Suppressor macrophage treated with lipopolysaccharide for 1 hour (primary cell): ENCODE results near the gene DCUN1D4.
"Not testable (repeated sequence)": the region's sequence is repeated elsewhere in the genome, so short reads cannot be mapped to it uniquely, and the experiment has no call there.

Source experiments
- DNase-seq, 3 donors: peaks; one replicate each; pipeline ENCODE4 v3.0.0-alpha.2; 2020 to 2022

The DCUN1D4 gene

DNA sequence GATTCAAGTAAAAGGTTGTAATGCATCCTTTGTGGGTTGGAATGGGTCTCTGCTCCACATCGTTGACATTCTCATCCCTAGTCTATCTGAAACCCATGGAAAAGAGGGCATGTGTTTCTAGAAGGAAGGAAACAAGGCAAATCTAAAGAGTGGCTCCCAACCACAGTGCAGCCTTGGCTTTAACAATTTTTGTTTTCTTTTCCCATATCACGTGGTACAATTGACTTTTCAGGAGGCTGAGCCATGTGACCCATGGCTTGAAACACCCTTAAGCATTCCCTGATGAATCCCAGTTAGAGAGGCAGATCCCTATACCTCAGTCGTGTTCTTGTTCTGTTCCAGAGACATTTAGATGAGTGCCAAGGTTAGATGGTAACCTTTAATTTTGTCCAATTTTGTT, 12.8 kb downstream of the DCUN1D4 start:
- DNase-seq, result no peak

DNA sequence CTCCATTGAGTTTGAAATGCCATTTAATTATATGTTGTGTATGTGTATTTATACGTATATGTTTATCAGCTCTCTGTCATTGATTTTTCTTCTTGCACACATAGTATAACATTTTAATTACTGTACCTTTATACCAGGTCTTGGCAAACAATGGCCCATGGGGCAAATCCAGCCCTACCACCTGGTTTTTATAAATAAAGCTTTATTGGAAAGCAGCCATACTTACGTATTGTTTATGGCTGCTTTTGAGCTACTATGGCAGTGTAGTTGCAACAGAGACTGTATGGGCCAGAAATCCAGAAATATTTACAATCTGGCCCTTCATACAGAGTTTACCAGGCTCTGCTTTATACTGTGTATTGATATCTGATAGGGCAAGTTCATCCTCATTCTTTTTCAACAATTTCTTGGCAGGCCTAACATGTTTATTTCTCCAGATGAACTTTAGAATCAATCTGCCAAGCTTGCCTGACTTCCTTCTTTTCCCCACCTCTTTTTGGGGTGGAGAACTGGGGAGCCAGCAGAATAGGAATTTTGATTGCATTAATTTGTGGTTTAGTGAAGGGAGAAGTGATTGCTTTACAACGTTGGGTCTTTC, 15.8 kb downstream of the DCUN1D4 start:
- peak in 2 of 3 donors; percentile 5 to 10 for DNase-seq

DNA sequence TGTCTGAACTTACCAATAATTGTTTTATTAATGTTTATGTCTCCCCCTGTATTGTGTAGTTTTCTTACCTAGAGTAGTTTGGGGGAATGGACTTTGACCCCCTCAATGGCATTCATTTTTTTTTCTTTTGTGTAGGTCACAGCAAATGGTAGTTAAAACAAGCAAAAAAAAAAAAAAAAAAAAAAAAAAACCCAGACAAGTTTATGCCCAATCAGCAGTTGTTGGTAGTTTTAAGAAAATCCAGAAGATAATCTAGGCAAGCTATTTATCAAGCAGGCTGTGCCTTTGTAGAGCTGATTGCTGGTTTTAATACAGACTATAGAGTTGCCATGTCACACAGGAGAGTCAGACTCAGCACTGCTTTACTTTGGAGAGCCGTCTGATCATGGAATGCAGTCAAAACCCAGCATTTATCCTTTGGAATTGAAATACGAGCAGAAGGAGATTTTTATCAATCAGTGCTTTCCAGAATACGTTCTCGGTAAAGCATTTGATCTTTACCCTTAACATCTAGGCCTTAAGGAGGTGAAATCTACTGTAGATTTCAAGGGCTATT, 16.6 kb downstream of the DCUN1D4 start:
- DNase-seq, result no peak

DNA sequence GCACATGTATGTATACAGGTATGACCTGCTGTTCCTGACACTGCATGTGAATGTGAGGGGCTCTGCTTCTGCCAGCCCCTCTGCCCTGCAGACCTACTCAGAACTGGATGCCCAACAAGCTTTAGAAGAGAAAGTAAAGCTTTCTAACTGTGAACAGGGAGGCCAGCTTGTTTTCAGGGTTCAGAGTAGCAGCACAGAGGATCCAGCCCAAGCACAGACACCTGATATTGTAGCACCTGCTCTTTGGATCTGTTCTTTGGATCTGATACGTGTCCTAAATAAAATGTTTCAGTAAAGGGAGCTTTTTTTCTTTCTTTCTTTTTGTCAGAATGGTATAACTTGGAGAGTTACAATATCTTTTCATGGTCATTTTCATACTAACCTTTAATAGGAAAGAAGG, 19.2 kb downstream of the DCUN1D4 start:
- DNase-seq, result no peak

DNA sequence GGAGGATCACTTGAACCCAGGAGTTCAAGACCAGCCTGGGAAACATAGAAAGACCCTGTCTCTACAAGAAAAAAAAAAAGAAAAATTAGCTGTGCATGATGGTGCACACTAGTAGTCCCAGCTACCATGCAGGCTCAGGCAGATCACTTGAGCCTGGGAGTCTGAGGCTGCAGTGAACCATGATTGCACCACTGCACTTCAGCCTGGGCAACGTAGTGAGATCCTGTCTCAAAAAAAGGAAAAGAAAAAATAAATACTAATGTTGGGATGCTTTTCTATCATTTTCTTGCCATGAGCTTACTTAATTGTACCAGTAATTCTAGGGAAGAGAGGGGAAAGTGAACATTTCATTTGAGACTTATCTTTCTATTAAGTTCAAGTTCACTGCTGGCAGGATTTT, 19.8 kb downstream of the DCUN1D4 start:
- DNase-seq, result no peak

DNA sequence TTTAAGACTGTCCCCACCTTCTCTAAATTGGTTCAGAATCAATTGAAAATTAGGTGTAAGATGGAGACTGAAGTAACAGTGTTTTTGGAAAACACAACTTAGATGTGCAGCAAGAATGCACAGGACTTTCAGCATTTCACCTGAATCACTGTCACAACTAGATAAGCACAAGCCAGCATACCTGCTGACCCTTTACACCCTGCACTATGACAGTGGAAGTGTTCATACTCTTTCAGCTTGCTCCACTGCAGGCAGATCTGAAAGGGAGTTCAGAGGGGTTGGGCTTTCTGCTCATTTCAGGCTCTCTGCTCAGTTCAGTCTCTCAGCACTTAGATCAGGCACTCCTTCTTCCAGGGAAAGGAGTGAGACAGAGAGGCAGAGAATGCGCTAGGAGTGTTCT, 22.8 kb downstream of the DCUN1D4 start:
- no peak for DNase-seq

DNA sequence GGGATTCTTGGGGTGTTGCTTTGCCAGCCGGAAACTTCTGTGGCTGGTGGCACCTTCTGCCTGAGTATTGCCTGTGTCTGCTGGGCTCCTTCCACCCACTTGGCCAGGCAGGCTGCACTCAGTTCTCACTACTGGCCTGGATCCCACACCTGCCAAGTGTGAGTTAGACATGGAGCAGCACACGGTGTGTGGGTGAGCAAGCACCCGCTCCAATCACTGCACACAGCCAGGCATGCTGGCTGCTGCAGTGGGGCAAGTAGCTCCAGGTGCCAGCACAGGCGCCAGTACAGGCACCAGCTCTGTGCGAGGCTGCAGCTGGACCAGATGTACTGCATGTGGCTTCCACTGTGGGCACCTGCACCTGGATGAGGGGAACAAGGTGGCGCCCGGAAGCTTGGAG, 23.9 kb downstream of the DCUN1D4 start:
- DNase-seq, result no peak

DNA sequence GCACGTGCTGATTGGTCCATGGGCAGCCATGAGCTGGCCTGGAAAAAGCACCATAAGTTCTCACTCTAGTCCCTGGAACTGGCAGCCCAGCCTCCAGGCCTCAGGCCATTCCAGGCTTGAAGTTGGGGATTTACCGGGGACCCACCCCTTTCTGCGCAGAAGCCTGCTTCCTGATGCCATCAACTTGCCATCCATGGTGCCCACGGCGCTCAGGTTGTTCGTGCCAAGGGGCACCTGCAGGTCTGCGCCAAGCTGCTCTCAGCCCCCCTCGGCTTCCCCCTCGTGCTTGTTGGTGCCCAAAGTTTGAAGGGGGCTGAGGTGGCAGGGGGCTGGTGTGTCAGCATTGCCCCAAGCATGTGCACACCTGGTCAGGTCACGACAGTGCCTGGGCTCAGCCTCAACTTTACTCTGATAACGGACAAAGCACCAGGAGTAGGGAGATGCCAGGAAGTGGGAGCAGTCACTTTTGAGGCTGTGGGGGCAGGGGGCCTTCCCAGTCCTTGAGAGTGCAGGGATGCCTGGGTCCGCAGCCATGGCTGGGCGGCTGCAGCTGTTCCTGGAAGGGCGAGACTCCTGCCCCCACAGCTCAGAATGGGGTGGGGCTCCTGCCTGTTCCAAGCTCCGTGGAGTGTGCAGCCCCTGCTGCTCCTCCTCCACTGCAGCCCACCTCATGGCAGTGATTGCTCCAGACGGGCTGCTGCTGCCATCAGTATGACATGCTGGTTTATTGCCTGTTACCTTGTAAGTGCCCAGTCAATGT, 24.9 kb downstream of the DCUN1D4 start:
- no peak for DNase-seq

DNA sequence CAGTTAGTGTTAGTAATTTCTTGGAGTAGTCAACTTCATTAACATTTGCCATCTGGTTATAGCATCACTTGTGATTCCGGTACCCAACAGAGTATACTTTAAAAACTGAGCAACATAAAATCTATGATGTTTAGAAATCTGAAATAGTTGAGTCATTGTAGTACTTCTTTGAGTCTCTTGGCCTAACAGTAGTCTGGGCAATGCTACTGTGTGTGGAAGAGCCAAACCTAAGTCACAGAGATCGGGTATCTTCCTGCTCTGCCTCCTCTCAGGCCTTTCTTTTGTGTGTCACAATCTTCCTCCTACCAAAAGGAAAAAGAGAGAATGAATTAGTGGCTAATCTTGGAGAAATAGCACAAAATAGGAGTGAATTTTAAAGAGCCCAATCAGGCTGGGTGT, 25.5 kb downstream of the DCUN1D4 start:
- no peak for DNase-seq

DNA sequence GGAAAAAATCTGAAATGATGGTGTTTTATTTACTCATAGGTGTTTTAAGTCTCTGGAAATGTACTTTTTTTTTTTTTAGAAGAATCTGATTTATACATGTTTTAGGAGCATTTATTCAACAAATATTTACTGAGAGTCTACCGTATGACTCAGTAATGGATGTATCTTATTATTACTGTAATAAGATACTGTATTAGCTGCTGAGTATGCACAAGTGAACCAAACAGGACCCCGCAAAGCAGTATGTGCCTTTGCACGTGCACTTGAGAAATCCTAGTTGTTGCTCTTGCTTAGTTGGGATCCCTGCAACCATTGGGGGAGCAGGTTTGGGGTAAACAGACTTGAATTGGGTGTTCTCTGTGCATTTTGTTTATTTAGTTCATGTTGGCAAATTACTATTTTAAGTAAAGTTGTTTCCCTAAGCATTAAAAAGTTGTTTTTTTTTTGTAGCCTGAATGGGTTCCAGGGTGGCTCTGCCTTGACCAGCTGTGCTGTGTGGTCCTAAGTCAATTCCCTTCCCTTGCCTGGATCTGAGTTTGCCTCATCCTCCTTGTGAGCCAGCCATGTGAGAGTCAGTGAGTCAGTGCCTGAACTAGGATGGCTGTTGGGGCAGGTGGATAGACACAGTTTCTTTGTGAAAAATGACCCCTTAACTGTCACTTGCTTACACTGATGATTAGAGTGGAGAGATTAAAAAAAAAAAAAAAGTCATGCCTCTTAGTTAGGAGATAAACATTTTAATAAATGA, 27.7 kb downstream of the DCUN1D4 start:
- DNase-seq, result no peak

DNA sequence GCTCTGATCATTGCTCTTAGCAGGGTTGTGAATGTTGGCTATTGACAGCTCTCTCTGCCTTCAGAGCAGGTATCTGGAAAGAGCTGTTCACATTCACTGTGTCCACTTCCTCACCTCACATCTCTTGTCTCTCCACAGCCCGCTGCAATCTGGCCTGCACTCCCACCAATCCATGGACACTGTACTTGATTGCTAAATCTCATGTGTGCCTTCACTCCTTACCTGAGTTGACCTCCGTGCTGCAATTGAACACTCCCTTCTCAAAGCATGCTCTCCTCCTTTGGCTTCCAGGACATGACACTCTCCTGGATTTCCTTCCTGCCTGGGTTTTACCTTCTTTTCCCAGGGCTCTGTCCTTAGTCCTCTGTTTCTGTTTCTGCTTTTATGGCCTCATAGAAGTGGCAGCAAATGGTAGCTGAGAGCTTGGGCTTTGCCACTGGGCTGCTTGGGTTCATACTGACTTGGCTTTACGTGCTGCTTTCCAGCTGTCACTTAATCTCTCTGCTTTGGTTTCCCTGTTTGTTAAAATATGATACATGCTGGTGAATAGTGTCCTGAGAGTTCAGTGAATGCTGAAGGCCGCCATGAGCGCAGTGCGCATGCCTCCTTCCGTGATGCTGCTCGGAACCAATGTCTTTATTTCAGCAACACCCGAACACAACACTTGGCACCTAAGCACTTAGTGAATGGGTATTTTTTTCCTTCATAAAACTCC, 29.5 kb downstream of the DCUN1D4 start:
- DNase-seq, result no peak

DNA sequence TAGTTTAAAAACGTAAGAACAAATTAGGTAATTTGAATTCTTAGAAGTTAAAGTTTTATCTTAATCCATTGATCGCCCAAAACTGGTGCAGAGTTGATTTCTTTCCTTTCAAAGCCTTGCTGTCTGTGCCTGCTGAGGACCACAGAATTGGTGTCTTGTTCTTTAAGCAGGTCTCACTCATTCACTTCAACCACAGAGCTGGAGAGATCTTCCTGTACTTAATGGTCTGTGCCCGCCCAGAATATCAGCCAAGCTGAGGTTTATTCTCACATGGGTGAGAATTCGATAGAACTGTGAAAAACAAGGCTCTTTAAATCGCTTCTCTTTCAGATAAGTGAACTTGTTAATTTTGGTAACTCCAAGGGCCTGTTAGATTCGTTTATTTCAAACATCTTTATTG, 31.6 kb downstream of the DCUN1D4 start:
- DNase-seq, result no peak

DNA sequence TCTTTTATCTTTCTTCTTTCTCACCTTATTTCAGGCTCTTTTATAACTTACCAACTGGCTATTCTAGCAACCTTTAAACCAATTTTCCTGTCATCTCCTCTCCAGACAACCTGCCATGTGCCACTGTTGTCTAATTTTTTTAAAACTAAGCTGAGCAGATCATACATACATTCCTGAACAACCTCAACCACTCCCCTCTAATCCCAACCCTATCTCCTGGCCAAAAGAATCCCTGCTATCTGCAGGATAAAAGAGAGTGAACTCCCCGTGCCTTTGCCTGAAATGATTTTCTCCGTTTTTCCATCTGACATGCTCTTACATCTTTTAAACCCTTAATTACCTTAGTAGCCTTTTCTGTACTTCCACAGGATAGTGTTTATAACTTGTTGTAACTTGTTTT, 35.5 kb downstream of the DCUN1D4 start:
- no peak for DNase-seq

DNA sequence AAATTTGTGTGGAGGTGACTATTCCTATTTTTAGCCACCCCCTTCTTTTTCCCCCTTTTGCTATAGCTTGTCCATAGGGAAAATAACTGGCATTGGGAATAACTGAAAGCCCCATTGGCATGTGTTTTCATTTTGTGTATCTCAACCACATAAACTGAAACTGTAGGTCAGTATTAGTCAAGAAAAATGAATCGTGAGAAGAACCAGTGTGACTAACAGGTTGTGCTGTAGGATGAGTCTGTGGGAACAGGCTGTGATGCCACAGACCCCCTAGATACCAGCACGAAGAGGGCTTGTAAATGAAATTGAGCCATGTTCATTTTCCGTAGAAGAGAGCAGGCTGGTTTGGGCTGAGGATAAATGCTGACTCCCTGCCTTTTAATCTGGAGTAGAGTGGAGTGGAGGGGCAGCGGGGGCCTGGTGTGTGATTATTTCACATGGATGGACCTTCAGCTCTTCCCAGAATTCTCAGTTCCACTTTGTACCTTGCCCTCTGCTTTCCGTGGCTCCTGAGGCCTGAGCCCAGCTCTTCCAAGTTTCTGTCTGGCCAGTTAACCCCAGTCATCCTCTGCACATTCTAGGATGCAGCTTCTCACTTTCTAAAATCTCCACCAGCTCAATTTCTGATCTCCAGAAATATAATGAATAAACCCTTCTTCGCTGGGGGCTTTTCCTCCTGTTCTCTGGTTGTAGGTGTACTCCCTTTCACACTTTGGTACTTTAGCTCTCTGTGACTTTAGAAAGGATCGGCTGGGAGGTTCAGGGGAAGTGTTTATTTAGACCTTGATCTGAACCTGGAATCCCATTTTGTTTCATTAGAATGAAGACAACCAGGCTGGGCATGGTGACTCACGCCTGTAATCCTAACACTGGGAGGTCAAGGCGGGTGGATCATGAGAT, 37.3 kb downstream of the DCUN1D4 start:
- DNase-seq, result no peak

DNA sequence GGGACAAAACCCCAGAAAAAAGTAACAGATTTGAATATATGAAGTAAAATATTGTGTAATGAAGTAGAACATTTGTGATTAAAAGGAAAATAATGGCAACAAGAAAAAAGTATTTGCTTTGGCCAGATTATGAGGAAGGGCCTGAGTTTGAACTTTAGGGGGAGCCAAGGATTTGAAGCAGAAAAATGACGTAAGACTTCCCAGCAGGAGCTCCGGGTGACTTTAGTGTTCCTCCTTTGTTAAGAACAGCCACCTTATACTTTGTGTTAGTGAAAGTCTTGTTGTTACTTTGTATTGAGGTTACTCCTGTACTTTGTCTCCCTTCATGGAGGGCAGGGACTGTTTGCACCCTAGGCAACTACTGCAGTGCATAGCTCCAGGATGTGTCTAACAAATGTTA, 41.1 kb downstream of the DCUN1D4 start:
- DNase-seq, result peak in 1 of 3 donors; percentile 5

DNA sequence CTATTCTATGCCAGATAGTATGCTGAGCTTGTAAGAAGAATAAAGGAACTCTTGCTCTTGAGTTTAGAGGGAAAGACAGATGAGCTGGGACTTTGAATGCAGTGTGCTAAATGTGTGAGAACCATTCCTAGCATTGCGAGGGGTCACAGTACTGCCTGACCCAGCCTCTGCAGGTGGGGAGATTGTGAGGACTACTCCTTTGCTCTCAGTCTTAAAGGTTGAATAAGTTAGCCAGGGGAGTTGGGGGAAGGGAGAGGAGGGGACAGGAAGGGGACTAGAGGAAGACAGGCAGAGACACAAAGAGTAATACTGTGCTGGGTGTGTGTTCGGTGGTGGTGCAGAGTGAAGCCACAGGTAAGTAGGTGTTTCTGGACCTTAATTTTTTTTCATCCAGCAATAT, 41.7 kb downstream of the DCUN1D4 start:
- DNase-seq, result no peak

DNA sequence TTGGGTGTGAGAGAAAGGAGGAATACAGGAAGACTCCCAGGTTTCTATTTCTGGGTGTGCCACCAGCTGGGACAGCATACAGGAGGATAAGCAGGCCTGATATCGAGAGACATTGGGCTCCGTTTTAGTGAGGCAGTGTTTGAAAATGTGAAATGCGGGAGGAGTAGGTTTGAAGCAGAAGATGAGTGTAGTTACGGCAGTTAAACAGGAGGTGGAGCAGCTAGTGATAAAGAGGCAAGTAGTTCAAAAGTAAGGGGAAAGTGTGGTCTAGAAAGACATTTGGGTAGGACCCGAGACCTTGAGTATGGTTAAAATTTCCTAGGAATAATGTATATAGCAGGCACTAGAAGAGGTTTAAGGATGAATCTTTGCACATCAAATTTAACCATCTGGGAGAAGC, 42.4 kb downstream of the DCUN1D4 start:
- DNase-seq, result peak; percentile 20 to 44 (median 22)

DNA sequence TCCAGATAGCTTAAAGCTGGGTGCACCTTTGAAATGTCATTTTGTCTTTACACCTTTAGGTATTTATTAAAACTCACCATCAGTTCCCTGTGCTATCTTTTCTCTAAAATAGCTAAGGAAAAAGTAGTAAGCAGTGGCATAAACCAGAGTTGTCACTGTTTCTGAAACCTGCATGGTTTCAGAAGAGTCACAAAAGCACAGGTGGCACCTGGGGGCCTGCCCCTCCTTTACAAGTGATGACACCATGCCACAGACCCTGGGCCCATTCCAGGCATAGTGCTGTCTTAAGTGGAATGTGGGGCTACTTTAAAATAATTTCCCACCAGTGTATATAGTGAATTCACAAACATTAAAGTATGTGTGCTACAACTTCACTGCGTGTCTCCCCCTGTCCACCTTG, 47.8 kb downstream of the DCUN1D4 start:
- DNase-seq, result no peak

DNA sequence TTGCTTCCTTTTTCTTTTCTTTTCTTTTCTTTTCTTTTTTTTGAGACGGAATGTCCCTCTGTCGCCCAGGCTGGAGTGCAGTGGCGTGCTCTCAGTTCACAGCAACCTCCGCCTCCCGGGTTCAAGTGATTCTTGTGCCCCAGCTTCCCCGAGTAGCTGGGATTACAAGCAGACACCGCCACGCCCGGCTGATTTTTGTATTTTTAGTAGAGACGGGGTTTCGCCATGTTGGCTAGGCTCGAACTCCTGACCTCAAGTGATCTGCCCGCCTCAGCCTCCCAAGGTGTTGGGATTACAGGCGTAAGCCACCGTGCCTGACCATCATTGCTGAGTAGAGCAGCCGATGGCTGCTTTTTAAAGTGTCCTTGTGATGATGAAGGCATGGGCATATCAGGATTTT, 50.4 kb downstream of the DCUN1D4 start:
- not testable (repeated sequence) for DNase-seq

DNA sequence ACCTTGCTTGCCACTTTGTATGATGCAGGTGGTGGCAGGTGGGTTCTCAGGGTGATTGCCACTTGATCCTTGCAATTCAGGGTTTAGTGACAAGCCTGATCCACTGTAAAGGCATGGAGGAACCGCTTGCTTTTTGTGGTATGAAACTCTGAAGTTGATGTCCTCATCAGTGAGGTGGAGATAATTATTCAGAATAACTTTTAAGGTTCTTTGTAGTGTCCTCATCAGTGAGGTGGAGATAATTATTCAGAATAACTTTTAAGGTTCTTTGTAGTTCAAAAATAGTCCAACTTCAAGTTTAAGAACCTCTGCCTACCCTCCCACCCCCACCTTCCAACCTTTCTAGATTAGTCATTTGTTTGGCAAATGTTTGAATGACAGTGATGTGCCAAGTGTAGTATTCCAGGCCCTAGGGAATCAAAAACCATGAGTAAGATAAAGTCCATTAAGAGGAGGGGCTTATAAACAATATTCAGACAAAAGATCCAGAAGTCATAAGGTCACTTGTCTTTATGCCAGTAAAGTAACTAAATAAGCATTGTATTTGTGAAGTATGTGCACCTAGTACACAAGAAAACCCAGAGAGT, 51.2 kb downstream of the DCUN1D4 start:
- DNase-seq, result no peak

DNA sequence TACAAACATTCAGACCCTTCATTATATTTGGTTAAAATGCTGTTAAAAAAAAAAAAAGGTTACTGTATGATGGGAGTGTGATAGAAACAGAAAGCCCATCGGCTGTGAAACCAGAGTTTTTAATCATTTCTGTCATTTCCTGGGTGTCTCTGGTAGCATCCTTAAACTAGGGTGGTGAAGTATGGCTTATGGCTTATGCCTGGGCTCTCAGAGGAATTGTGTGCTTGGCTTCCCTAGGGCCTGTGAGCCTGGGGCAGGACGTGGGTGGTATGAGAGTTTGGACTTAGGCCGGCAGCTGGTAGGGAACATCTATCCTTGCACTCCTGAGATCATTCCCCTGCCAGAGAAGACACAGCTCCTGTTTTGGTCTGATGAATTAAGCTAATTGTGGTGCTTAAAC, 52.2 kb downstream of the DCUN1D4 start:
- DNase-seq, result no peak
